ENCODE results near the gene GABRA5.
"Not testable (repeated sequence)": the region's sequence is repeated elsewhere in the genome, so short reads cannot be mapped to it uniquely, and the experiment has no call there.

Gene GABRA5

GRCh38 chr15:26866298-26867199 is at the start of gene GABRA5:
TSS of gene GABRA5 (plus strand) at chr15:26867062. CDS start at chr15:26869249, 2,187 bp downstream.
- in situ Hi-C loops (cut with HindIII; ENCODE audit: low sequenced_read_pairs): no loop called here

GRCh38 chr15:26831191-26831590 is 35.7 kb upstream of the GABRA5 start:
- in situ Hi-C loops (cut with HindIII; ENCODE audit: low sequenced_read_pairs): not testable (repeated sequence)

DNA sequence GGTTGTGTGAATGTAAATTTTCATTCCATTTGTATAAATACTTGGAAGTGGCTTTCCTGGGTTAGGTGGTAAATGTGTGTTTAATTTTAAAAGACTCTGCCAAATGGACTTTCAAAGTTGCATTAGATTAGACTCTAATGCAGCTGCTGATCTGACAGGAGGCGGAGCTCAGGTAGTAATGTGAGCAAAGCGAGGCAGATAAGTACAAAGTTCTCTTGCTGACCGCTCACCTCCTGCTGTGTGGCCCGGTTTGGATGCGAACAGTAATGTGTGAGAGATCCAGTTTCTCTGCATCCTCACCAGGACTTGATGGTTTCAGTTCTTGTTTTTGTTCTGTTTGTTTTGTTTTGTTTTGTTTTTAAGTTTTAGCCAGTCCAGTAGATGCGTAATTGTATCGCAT is 34.9 kb upstream of the GABRA5 start:
- in situ Hi-C loops (cut with HindIII; ENCODE audit: low sequenced_read_pairs): no loop called here

DNA sequence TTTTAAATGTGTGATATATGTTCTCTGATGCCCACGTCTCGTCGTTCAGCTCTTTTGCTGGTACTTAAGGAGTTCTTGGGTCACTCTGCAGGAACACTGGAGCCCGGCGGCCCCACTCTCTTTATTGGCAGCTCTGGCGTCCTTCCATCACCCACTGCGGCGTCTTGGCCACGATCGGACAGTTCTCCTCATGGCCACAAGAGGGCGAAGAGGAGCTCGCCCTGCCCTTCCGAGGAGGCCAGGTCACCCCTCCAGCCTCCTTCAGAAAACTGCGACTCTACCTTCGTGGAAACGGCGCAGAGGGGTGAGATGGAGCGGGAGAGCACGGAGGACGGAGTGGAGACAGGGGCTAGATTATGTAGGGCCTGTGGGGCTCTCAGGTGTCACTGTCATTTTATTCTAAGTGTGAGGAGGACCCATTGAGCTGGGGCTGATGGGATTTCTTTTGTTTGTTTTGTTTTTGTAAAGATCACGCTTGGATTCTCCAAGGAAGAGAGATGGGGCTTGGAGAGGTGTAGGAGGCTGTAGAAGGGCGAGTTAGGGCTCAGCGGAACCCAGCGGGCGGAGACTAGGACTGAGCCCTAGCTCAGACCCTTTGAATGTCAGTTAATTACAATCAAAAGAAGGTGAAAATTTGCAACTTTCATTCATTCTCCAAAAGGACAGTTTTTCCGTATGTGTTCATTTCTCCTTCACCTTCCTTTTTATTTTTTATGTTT is 28.0 kb upstream of the GABRA5 start:
- in situ Hi-C loops (cut with HindIII; ENCODE audit: low sequenced_read_pairs): no loop called here

- in situ Hi-C loops (cut with HindIII; ENCODE audit: low sequenced_read_pairs): no loop called here
Measured at GRCh38 chr15:26841514-26841913, 25.3 kb upstream of the GABRA5 start.

DNA sequence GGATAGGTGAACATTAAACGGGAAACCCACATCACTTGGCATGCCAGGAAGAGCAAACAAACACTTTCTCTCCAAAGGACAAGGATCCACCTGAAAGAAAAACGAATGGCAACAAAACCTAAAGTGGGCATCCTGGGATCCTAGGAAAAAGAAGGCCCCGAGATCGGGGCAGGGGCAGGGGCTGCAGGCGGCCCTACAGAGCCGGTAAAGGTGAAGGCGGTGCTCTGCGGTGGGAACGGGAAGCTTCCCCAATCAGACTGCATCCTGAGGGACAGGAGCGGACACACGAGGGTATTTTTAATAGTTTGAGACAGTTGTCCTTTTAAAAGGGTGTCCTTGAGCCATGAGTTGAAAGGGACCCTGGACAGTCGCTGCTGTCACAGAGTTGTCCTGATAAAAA is 24.9 kb upstream of the GABRA5 start:
- in situ Hi-C loops (cut with HindIII; ENCODE audit: low sequenced_read_pairs): no loop called here

GRCh38 chr15:26842391-26842790 is 24.5 kb upstream of the GABRA5 start:
- in situ Hi-C loops (cut with HindIII; ENCODE audit: low sequenced_read_pairs): no loop called here

- in situ Hi-C loops (cut with HindIII; ENCODE audit: low sequenced_read_pairs): no loop called here
Measured at GRCh38 chr15:26844901-26845300, 22.0 kb upstream of the GABRA5 start.

- in situ Hi-C loops (cut with HindIII; ENCODE audit: low sequenced_read_pairs): no loop called here
Measured at GRCh38 chr15:26848498-26848897, 18.4 kb upstream of the GABRA5 start.

GRCh38 chr15:26850161-26850560 is 16.7 kb upstream of the GABRA5 start:
- in situ Hi-C loops (cut with HindIII; ENCODE audit: low sequenced_read_pairs): no loop called here

DNA sequence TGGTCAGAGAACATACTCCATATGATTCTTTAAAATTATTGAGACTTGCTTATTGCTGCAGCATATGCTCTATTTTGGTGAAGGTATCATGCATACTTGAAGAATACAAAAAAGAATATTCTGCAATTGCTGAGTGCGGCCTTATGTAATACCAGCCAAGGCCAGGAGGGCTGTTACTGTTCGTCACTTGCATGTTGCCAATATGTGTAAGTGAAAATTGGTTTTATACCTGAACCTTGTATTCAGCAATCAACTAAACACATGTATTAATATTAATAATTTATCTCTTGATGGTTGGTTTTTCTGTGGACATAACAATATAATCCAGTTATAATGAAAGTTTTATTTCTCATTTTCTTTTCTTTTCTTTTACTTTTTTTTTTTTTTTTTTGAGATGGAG is 13.9 kb upstream of the GABRA5 start:
- in situ Hi-C loops (cut with HindIII; ENCODE audit: low sequenced_read_pairs): no loop called here

DNA sequence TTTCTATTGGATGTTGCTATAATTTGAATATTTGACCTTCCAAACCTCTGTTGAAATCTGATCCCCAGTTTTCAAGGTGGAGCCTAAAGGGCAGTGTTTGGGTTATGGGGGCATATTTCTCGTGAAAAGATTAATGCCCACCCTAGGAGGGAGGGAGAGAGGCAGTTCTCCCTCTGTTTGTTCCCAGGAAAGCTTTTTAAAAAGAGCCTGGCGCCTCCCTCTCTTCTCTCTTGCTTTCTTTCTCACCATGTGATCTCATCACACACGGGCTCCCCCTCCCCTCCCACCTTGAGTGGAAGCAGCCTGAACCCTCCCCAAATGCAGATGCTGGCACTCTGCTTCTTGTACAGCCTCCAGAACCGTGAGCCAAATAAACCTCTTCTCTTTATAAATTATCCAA is 12.4 kb upstream of the GABRA5 start:
- in situ Hi-C loops (cut with HindIII; ENCODE audit: low sequenced_read_pairs): no loop called here

DNA sequence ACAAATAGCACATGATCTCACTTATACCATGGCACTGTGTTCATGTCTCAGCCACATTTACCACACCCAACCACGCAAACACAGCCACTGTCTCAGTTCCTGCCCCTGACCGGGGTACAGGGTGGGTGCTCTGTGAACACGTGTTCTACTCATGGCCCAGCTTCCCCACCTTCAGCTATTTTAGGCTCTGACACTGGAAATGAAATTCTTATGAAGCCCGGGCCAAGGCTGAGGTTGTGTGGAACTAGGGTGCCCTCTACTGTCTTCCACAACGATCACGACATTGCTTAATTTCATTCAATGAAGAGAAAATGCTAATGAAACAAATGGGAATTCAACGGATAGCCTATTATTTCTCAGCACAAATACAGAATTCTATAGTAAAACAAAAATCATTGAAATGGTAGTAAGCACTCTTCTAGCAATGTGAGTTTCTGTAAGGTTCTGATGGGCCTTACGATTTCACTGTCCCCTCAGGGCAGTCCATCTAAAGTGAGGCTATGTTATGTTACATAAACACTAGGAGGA is 2.1 kb upstream of the GABRA5 start:
- in situ Hi-C loops (cut with HindIII; ENCODE audit: low sequenced_read_pairs): no loop called here

- in situ Hi-C loops (cut with HindIII; ENCODE audit: low sequenced_read_pairs): no loop called here
Measured at GRCh38 chr15:26867200-26868007, 542 bp downstream of the GABRA5 start.

GRCh38 chr15:26868029-26868685 is 1.3 kb downstream of the GABRA5 start:
- in situ Hi-C loops (cut with HindIII; ENCODE audit: low sequenced_read_pairs): no loop called here

DNA sequence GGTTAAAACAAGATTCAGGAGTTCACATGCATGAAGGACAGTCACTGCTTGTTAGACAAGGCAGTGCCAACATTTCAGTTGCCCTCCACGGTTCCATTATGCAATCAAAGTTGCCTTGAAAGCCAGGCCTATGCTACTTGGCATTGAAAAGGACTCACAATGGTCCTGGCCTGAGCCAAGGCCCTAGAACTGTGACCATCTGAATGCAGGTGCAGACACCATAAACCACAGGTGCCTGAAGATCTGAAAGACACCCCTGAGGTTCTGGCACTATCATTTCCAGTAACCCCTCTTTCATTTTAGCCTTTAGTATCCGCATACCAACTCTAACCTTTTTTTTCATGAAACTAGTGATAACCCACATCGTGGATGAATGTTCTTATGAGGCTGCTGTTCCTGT is 2.8 kb downstream of the GABRA5 start:
- in situ Hi-C loops (cut with HindIII; ENCODE audit: low sequenced_read_pairs): no loop called here

GRCh38 chr15:26870346-26870745 is 3.5 kb downstream of the GABRA5 start:
- in situ Hi-C loops (cut with HindIII; ENCODE audit: low sequenced_read_pairs): no loop called here

- in situ Hi-C loops (cut with HindIII; ENCODE audit: low sequenced_read_pairs): no loop called here
Measured at GRCh38 chr15:26872206-26872605, 5.3 kb downstream of the GABRA5 start.

DNA sequence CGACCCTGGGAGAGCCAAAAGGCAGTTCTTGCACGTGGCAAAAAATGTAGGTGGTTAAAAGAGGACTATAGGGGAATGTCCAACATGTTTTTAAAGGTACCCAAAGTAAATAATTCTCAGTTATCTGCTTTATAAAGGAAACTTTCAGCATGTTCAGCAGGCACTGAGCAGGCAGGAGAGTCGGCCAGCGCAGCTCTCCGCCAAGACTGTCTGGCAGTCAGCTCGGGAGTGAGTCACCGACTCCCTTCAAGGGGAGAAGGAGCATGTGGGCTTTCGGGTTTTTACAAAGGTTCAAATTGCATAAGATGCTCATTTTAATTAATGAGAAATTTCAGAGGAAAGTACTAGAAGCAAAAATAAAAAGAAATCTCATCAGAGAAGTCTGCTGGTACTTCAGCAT is 7.0 kb downstream of the GABRA5 start:
- in situ Hi-C loops (cut with HindIII; ENCODE audit: low sequenced_read_pairs): no loop called here

- in situ Hi-C loops (cut with HindIII; ENCODE audit: low sequenced_read_pairs): no loop called here
Measured at GRCh38 chr15:26874774-26875475, 8.1 kb downstream of the GABRA5 start.

Measured in DLD1 (cell line).